Endothelial cell of umbilical vein (primary cell): ENCODE measurements around the gene MYO1E. TPM values are rescaled to one million over a fixed set of nuclear protein-coding genes. Genes with fewer than 3 reads are reported as not detected.

ENCODE experiments used
- BruUV-seq: library from RNA; stranded (reverse); fragments of 400-500 nt; replicated peaks from 2 replicates; lab custom pipeline; 2021; lab: Mats Ljungman, UMichigan
- CTCF ChIA-PET: fragments of 300-600, 350-600 bp; sonication (Branson Sonifier 250); formaldehyde crosslinking; loops from one replicate; lab custom pipeline; 2021; ENCODE audit warnings: antibody characterized with exemption, inconsistent platforms; lab: Charles Lee
- POLR2A ChIA-PET: fragments of 300-600, 350-600 bp; sonication (Branson Sonifier 250); formaldehyde crosslinking; loops from one replicate; lab custom pipeline; 2021; ENCODE audit warnings: antibody characterized with exemption, inconsistent platforms; lab: Charles Lee
- DNase-seq: peaks from one replicate; pipeline ENCODE4 v3.0.0-alpha.2; 2011; ENCODE audit warnings: low read depth, low spot score
- FAIRE-seq: peaks from 2 replicates; lab custom pipeline; 2011; peaks lifted over from hg19 to GRCh38; lab: Jason Lieb, UNC
- H2AFZ ChIP-seq: 2 replicates; pipeline ENCODE4 v1.6.0; 2012; ENCODE audit warnings: low read depth, low read length, control low read depth, inconsistent platforms
- H3K27ac ChIP-seq: 2 replicates; pipeline ENCODE4 v1.5.1; 2011; ENCODE audit warnings: low read depth, mild to moderate bottlenecking, control low read depth, low read length, moderate library complexity; ENCODE audit not compliant: insufficient read depth
- H3K27me3 ChIP-seq, 2 experiments: 2 replicates each; pipeline versions ENCODE4 v1.6.0 to v1.6.1; 2011; ENCODE audit warnings: low read length in 2 of 2, mixed read lengths in 1 of 2; ENCODE audit not compliant: control insufficient read depth in 2 of 2, insufficient read depth in 2 of 2
- H3K36me3 ChIP-seq, 2 experiments: 2 replicates in 1 of 2; 3 replicates in 1 of 2; pipeline ENCODE4 v1.5.1; 2011; ENCODE audit warnings: low read length in 2 of 2, mild to moderate bottlenecking in 1 of 2, moderate library complexity in 1 of 2; ENCODE audit not compliant: control insufficient read depth in 2 of 2, insufficient read depth in 2 of 2; ENCODE audit errors: extremely low read depth in 1 of 2
- H3K4me1 ChIP-seq: 3 replicates; pipeline ENCODE4 v1.5.1; 2011; ENCODE audit warnings: mild to moderate bottlenecking, low read length; ENCODE audit not compliant: control insufficient read depth, insufficient read depth; ENCODE audit errors: extremely low read depth
- H3K4me2 ChIP-seq: 2 replicates; pipeline ENCODE4 v1.6.1; 2011; ENCODE audit warnings: low read length, control low read depth, mixed read lengths; ENCODE audit not compliant: insufficient read depth
- H3K4me3 ChIP-seq, 3 experiments: fragments of 200-600 bp in 1 of 3; sonication (generic), shearing (Covaris generic) in 1 of 3; replicated peaks in 1 of 3; 2 replicates each; pipeline ENCODE4 v1.5.1; 2011 to 2016; ENCODE audit warnings: control low read depth in 3 of 3, low read length in 3 of 3, mild to moderate bottlenecking in 2 of 3, inconsistent platforms in 1 of 3, low read depth in 1 of 3, moderate library complexity in 1 of 3; ENCODE audit not compliant: insufficient read depth in 1 of 3
- H3K79me2 ChIP-seq: 2 replicates; pipeline ENCODE4 v1.6.0; 2012; ENCODE audit warnings: low read length, inconsistent platforms; ENCODE audit not compliant: control insufficient read depth, insufficient read depth
- H3K9ac ChIP-seq: replicated peaks from 2 replicates; pipeline ENCODE3; 2011; ENCODE audit warnings: low read length, control low read depth; ENCODE audit not compliant: insufficient read depth; ENCODE audit errors: extremely low read depth
- H3K9me1 ChIP-seq: replicated peaks from 3 replicates; pipeline ENCODE4 v1.6.0; 2011; ENCODE audit warnings: mild to moderate bottlenecking, low read length; ENCODE audit not compliant: control insufficient read depth, insufficient read depth; ENCODE audit errors: extremely low read depth
- H3K9me3 ChIP-seq: replicated peaks from 2 replicates; pipeline ENCODE4 v1.5.1; 2012; ENCODE audit warnings: low read length, inconsistent platforms; ENCODE audit not compliant: control insufficient read depth, insufficient read depth
- H4K20me1 ChIP-seq: replicated peaks from 2 replicates; pipeline ENCODE3; 2011; ENCODE audit warnings: mild to moderate bottlenecking, low read length; ENCODE audit not compliant: control insufficient read depth, insufficient read depth; ENCODE audit errors: extremely low read depth
- EZH2 ChIP-seq: IDR thresholded peaks from 2 replicates; pipeline ENCODE4 v1.6.1; 2012; ENCODE audit warnings: borderline replicate concordance, low read depth, mild to moderate bottlenecking, moderate library complexity, low read length, inconsistent platforms; ENCODE audit not compliant: severe bottlenecking
- FOS ChIP-seq: IDR thresholded peaks from 2 replicates; pipeline ENCODE4 v1.6.1; 2011; ENCODE audit warnings: mild to moderate bottlenecking, low read length, moderate library complexity, borderline replicate concordance; ENCODE audit not compliant: insufficient read depth
- GATA2 ChIP-seq: IDR thresholded peaks from 2 replicates; pipeline ENCODE4 v1.7.0; 2011; ENCODE audit warnings: low read depth, mild to moderate bottlenecking, moderate library complexity, mixed read lengths, low read length; ENCODE audit not compliant: insufficient read length, insufficient read depth
- JUN ChIP-seq: IDR thresholded peaks from 2 replicates; pipeline ENCODE4 v1.6.1; 2011; ENCODE audit warnings: borderline replicate concordance, low read depth; ENCODE audit not compliant: insufficient read length, insufficient read depth
- MYC ChIP-seq: IDR thresholded peaks from one replicate; pipeline ENCODE4 v1.6.1; 2011; ENCODE audit warnings: mild to moderate bottlenecking, low read depth, low read length
- POLR2A ChIP-seq: IDR thresholded peaks from 2 replicates; pipeline ENCODE4 v1.6.1; 2012; ENCODE audit warnings: low read depth, mild to moderate bottlenecking, control low read depth, low read length
- POLR2AphosphoS5 ChIP-seq: IDR thresholded peaks from 2 replicates; pipeline ENCODE4 v1.6.1; 2012; ENCODE audit warnings: low read depth, mild to moderate bottlenecking, control low read depth, low read length, moderate library complexity; ENCODE audit not compliant: insufficient read depth
- dilution Hi-C: fragments of 300-500 bp; cut with MboI; formaldehyde crosslinking; loops from one replicate; pipeline ENCODE4 v1.15.0; 2019; ENCODE audit warnings: low sequenced_read_pairs; ENCODE audit not compliant: extremely low pct_ligation_motif_present
- intact Hi-C: fragments of 100-400 bp; cut with micrococcal nuclease; formaldehyde crosslinking; loops from one replicate; pipeline ENCODE4 v1.10.0; 2022
- polyA plus RNA-seq, 4 experiments: library from polyadenylated mRNA; depleted of rRNA in 3 of 4; stranded (reverse) in 3 of 4; unstranded in 1 of 4; fragments of >200 nt; gene quantifications; 2 replicates each; pipeline versions ENCODE4 v1.2.1 to v1.2.3, GENCODE V29; 2011 to 2012; ENCODE audit warnings: missing spikeins in 1 of 4
- total RNA-seq: library from RNA; stranded (reverse); gene quantifications from 2 replicates; pipeline ENCODE4 v1.2.3, GENCODE V29; 2021
- TF ChIP-seq, protein P1 (sequence below), 2 donors: IDR thresholded peaks; 1 replicate in 1 of 2; 2 replicates in 1 of 2; pipeline ENCODE4 v1.5.1; 2011; ENCODE audit warnings: low read length in 2 of 2, mild to moderate bottlenecking in 2 of 2, moderate library complexity in 2 of 2, control low read depth in 1 of 2, inconsistent platforms in 1 of 2, low read depth in 1 of 2; ENCODE audit not compliant: insufficient read depth in 1 of 2; ENCODE audit errors: extremely low read depth in 1 of 2
- TF ChIP-seq, protein P2 (sequence below): IDR thresholded peaks from 2 replicates; pipeline ENCODE4 v1.6.1; 2011; ENCODE audit not compliant: insufficient read depth, insufficient read length

Gene MYO1E
- total and polyA plus RNA-seq, 2 donors (not counting 3 experiments of a cell fraction or from before 2014, with no cell fraction given): 31.6 to 218 TPM

DNA sequence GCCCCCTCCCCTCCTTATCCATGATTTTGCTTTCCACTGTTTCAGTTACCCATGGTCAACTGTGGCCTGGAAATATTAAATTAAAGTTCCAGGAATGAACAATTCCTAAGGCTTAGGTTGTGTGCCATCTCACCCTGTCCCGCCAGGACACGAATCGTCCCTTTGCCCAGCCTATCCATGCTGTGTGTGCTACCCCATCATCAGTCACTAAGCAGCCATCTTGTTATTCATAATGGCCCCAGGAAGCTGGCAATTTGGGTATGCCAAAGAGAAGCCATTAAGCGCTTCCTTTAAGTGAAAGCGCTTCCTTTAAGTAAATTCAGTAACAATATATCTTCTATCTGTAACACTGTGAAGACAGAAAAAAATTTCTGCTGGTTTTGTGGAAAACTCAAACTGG lies 215.3 kb downstream of the MYO1E start:
- H3K27ac ChIP-seq: no peak overlapping the region
- TF ChIP-seq JUN (no peak), EZH2 (no peak), POLR2A (no peak), GATA2 (no peak), FOS (no peak), POLR2AphosphoS5 (no peak), MYC (no peak)
- TF ChIP-seq, protein P1, sequence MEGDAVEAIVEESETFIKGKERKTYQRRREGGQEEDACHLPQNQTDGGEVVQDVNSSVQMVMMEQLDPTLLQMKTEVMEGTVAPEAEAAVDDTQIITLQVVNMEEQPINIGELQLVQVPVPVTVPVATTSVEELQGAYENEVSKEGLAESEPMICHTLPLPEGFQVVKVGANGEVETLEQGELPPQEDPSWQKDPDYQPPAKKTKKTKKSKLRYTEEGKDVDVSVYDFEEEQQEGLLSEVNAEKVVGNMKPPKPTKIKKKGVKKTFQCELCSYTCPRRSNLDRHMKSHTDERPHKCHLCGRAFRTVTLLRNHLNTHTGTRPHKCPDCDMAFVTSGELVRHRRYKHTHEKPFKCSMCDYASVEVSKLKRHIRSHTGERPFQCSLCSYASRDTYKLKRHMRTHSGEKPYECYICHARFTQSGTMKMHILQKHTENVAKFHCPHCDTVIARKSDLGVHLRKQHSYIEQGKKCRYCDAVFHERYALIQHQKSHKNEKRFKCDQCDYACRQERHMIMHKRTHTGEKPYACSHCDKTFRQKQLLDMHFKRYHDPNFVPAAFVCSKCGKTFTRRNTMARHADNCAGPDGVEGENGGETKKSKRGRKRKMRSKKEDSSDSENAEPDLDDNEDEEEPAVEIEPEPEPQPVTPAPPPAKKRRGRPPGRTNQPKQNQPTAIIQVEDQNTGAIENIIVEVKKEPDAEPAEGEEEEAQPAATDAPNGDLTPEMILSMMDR (IDR thresholded peaks at IDR 0.05; ENCODE audit: extremely low read depth in 1 of 2, insufficient read depth in 1 of 2, low read depth in 1 of 2, low read length in 2 of 2): no peak
- TF ChIP-seq, protein P2, sequence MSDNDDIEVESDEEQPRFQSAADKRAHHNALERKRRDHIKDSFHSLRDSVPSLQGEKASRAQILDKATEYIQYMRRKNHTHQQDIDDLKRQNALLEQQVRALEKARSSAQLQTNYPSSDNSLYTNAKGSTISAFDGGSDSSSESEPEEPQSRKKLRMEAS: no peak
- H3K79me2 ChIP-seq: no peaks in the 10 kb centered on the region
- H2AFZ ChIP-seq: no peak overlapping the region
- H3K9me1 ChIP-seq: no peaks in the 10 kb centered on the region
- dilution Hi-C loops: no loop called here
- no peak overlapping the region for H3K9ac ChIP-seq
- ChIA-PET POLR2A (no interaction called here), CTCF (interaction anchor here (1.4 kb wide), 1 partner anchor 344 kb away, joined by 5 read pairs; no protein-coding TSS in a partner anchor)
- no peak for DNase-seq
- H4K20me1 ChIP-seq: no peaks in the 10 kb centered on the region
- no TSS peak for BruUV-seq
- intact Hi-C loops: no loop called here
- FAIRE-seq: no peak
- no peaks in the 10 kb centered on the region for H3K4me1 ChIP-seq
- peaks cover 12 to 51% of the 10 kb centered on the region in 2 experiments for H3K36me3 ChIP-seq
- no peaks in the 10 kb centered on the region for H3K27me3 ChIP-seq
- no peak overlapping the region for H3K4me2 ChIP-seq
- H3K4me3 ChIP-seq: no peak overlapping the region
- no peaks in the 10 kb centered on the region for H3K9me3 ChIP-seq
